Caco-2 (cell line): ENCODE results near the gene USP40. TPM values are rescaled to one million over a fixed set of nuclear protein-coding genes. Genes with fewer than 3 reads are reported as not detected.

ENCODE experiments used
- BruUV-seq: library from RNA; stranded (reverse); fragments of 400-500 nt; replicated peaks from 2 replicates; lab custom pipeline; 2021; lab: Mats Ljungman, UMichigan
- CTCF ChIA-PET: fragments of 300-600 bp; sonication (Branson Sonifier 250); formaldehyde crosslinking; loops from one replicate; lab custom pipeline; 2022; ENCODE audit warnings: antibody characterized with exemption; lab: Charles Lee
- POLR2A ChIA-PET: fragments of 300-600 bp; sonication (Branson Sonifier 250); formaldehyde crosslinking; loops from one replicate; lab custom pipeline; 2022; ENCODE audit warnings: antibody characterized with exemption; lab: Charles Lee
- DNase-seq, 2 experiments: peaks; one replicate each; pipeline versions ENCODE4 v3.0.0 to v3.0.0-alpha.2; 2020 to 2022
- H3K27me3 ChIP-seq: replicated peaks from 2 replicates; pipeline ENCODE4 v1.6.0; 2011; ENCODE audit warnings: low read length; ENCODE audit not compliant: control insufficient read depth, insufficient read depth
- H3K36me3 ChIP-seq: 2 replicates; pipeline ENCODE4 v1.5.1; 2011; ENCODE audit warnings: low read length; ENCODE audit not compliant: control insufficient read depth, insufficient read depth
- H3K4me1 ChIP-seq: fragments of 250-450 bp; sonication (Bioruptor Pico); 2 replicates; pipeline ENCODE4 v1.5.1; 2020; ENCODE audit warnings: mild to moderate bottlenecking
- H3K4me3 ChIP-seq: 2 replicates; pipeline ENCODE4 v1.5.1; 2011; ENCODE audit warnings: low read depth, mild to moderate bottlenecking, control low read depth, low read length
- H3K9me3 ChIP-seq: fragments of 250-450 bp; sonication (Bioruptor Pico); 2 replicates; pipeline ENCODE4 v1.5.1; 2020; ENCODE audit warnings: mild to moderate bottlenecking, moderate library complexity
- H3K27ac Mint-ChIP-seq: one replicate; pipeline ENCODE4 v1.8.0; 2022; ENCODE audit warnings: mixed read lengths; ENCODE audit not compliant: unreplicated experiment
- H3K27me3 Mint-ChIP-seq: one replicate; pipeline ENCODE4 v1.8.0; 2022; ENCODE audit warnings: mixed read lengths; ENCODE audit not compliant: insufficient read depth, unreplicated experiment
- H3K36me3 Mint-ChIP-seq: one replicate; pipeline ENCODE4 v1.8.0; 2022; ENCODE audit warnings: mild to moderate bottlenecking, mixed read lengths; ENCODE audit not compliant: insufficient read depth, unreplicated experiment
- H3K4me1 Mint-ChIP-seq: one replicate; pipeline ENCODE4 v1.8.0; 2022; ENCODE audit warnings: low read depth, mixed read lengths; ENCODE audit not compliant: unreplicated experiment
- H3K4me3 Mint-ChIP-seq: one replicate; pipeline ENCODE4 v1.8.0; 2022; ENCODE audit warnings: mild to moderate bottlenecking, moderate library complexity, mixed read lengths; ENCODE audit not compliant: unreplicated experiment
- H3K9me3 Mint-ChIP-seq: one replicate; pipeline ENCODE4 v1.8.0; 2022; ENCODE audit warnings: mixed read lengths; ENCODE audit not compliant: unreplicated experiment
- CTCF ChIP-seq, 2 experiments: fragments of 200-600 bp in 1 of 2; IDR thresholded peaks; 1 replicate in 1 of 2; 2 replicates in 1 of 2; pipeline versions ENCODE4 v1.5.1 to v1.8.0; 2011 to 2022; ENCODE audit warnings: antibody characterized with exemption in 1 of 2, control low read depth in 1 of 2, inconsistent platforms in 1 of 2, low read depth in 1 of 2, low read length in 1 of 2, mild to moderate bottlenecking in 1 of 2, moderate library complexity in 1 of 2; ENCODE audit not compliant: insufficient read depth in 1 of 2, severe bottlenecking in 1 of 2, unreplicated experiment in 1 of 2
- intact Hi-C: fragments of 100-400 bp; cut with micrococcal nuclease; formaldehyde crosslinking; loops from one replicate; pipeline ENCODE4 v1.10.0; 2022; ENCODE audit not compliant: unreplicated experiment
- total RNA-seq: library from RNA; stranded (reverse); gene quantifications from 2 replicates; pipeline ENCODE4 v1.2.3, GENCODE V29; 2022

The USP40 gene
- total RNA-seq, 1 experiment from 2014 or later, result 27.8 TPM

DNA sequence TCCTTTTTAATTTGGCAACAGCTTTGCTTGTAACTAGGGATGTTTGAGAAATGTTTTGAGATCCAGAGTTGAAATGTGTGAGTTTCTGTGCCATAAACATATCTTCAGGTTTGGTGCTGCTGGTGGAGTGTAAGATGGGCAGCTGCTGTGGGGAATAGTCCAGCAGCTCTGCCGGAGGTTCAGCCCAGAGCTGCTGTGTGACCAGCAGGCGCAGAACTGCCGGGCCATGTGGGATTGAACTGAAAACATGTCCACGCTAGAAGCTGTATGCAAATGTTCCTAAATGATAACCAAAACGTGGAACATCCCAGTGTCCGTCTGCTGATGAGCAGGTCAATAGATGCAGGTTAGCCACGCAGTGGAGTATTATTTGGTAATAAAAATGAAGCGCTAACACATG, 112.7 kb downstream of the USP40 start:
- H3K4me3 Mint-ChIP-seq, result no peak overlapping the region
- H3K4me1 Mint-ChIP-seq, result no peaks in the 10 kb centered on the region
- TF ChIP-seq CTCF (IDR thresholded peaks at IDR 0.05; ENCODE audit: insufficient read depth in 1 of 2, low read depth in 1 of 2, low read length in 1 of 2, severe bottlenecking in 1 of 2, unreplicated experiment in 1 of 2), result no peak
- POLR2A ChIA-PET, result no interaction called here
- BruUV-seq, result no TSS peak
- Histone ChIP-seq H3K4me1 (peaks cover 2% of the 10 kb centered on the region; the same call in 1 of the 2 replicates), H3K9me3 (no peaks in the 10 kb centered on the region), H3K27me3 (no peaks in the 10 kb centered on the region), H3K36me3 (peaks cover 3% of the 10 kb centered on the region), H3K4me3 (no peak overlapping the region)
- no peak overlapping the region for H3K27ac Mint-ChIP-seq
- DNase-seq, result no peak
- intact Hi-C loops, result no loop called here
- CTCF ChIA-PET, result no interaction called here
- no peaks in the 10 kb centered on the region for H3K27me3 Mint-ChIP-seq
- H3K9me3 Mint-ChIP-seq, result no peaks in the 10 kb centered on the region
- peaks cover 81% of the 10 kb centered on the region for H3K36me3 Mint-ChIP-seq

- H3K27ac Mint-ChIP-seq, result no peak overlapping the region
- TF ChIP-seq CTCF (IDR thresholded peaks at IDR 0.05; ENCODE audit: insufficient read depth in 1 of 2, low read depth in 1 of 2, low read length in 1 of 2, severe bottlenecking in 1 of 2, unreplicated experiment in 1 of 2), result no peak
- no TSS peak for BruUV-seq
- POLR2A ChIA-PET, result no interaction called here
- CTCF ChIA-PET, result no interaction called here
- no peak for DNase-seq
- no peak overlapping the region for H3K4me3 ChIP-seq
- H3K36me3 ChIP-seq, result peaks cover 7% of the 10 kb centered on the region
- no peak overlapping the region for H3K4me3 Mint-ChIP-seq
- no peaks in the 10 kb centered on the region for H3K27me3 ChIP-seq
- H3K4me1 Mint-ChIP-seq, result peaks cover 3% of the 10 kb centered on the region
- peaks cover 8% of the 10 kb centered on the region for H3K4me1 ChIP-seq
- H3K9me3 ChIP-seq, result no peaks in the 10 kb centered on the region
- H3K9me3 Mint-ChIP-seq, result no peaks in the 10 kb centered on the region
- H3K27me3 Mint-ChIP-seq, result no peaks in the 10 kb centered on the region
- intact Hi-C loops, result no loop called here
- H3K36me3 Mint-ChIP-seq, result peaks cover 83% of the 10 kb centered on the region
Observed at GRCh38 chr2:233453111-233453915, 113.3 kb downstream of the USP40 start.

GRCh38 chr2:233451950-233452349, 114.6 kb downstream of the USP40 start:
- no peak for DNase-seq
- Histone ChIP-seq H3K4me1 (peaks cover 12% of the 10 kb centered on the region), H3K9me3 (no peaks in the 10 kb centered on the region), H3K27me3 (no peaks in the 10 kb centered on the region), H3K36me3 (peaks cover 9% of the 10 kb centered on the region), H3K4me3 (no peak overlapping the region)
- H3K4me1 Mint-ChIP-seq, result peaks cover 7% of the 10 kb centered on the region
- H3K9me3 Mint-ChIP-seq, result no peaks in the 10 kb centered on the region
- BruUV-seq, result no TSS peak
- no peak overlapping the region for H3K4me3 Mint-ChIP-seq
- TF ChIP-seq CTCF (IDR thresholded peaks at IDR 0.05; ENCODE audit: insufficient read depth in 1 of 2, low read depth in 1 of 2, low read length in 1 of 2, severe bottlenecking in 1 of 2, unreplicated experiment in 1 of 2), result no peak
- H3K36me3 Mint-ChIP-seq, result peaks cover 80% of the 10 kb centered on the region
- no peak overlapping the region for H3K27ac Mint-ChIP-seq
- CTCF ChIA-PET, result no interaction called here
- H3K27me3 Mint-ChIP-seq, result no peaks in the 10 kb centered on the region
- POLR2A ChIA-PET, result no interaction called here
- intact Hi-C loops, result no loop called here
